Measurements from ENCODE around the gene JAZF1.

- TF ChIP-seq ESRRG (CRISPR knock-in tag; IDR thresholded peaks at IDR 0.05), result no peak
- TF ChIP-seq PATZ1 (CRISPR knock-in tag; IDR thresholded peaks at IDR 0.05; ENCODE audit: borderline replicate concordance), result no peak
- no peak for TF ChIP-seq CSRNP3 (CRISPR knock-in tag; IDR thresholded peaks at IDR 0.05)
Observed at GRCh38 chr7:28180364-28181147, at the start of gene JAZF1.
